ENCODE measurements around the gene GPSM1. TPM values are rescaled to one million over a fixed set of nuclear protein-coding genes. Genes with fewer than 3 reads are reported as not detected.

Gene GPSM1
- total RNA-seq, 1 donor from 2014 or later: 1.9 TPM

GRCh38 chr9:136407911-136408310 lies 80.6 kb downstream of the GPSM1 start:
- Mint-ChIP-seq H3K36me3 (ENCODE audit: low read depth) (peaks cover 47% of the 10 kb centered on the region), H3K4me3 (peak overlapping the region; percentile 38), H3K9me3 (no peaks in the 10 kb centered on the region), H3K4me1 (peaks cover 65% of the 10 kb centered on the region), H3K27ac (no peak overlapping the region), H3K27me3 (no peaks in the 10 kb centered on the region)
- ATAC-seq (ENCODE audit: low read depth): no peak
- ChIA-PET CTCF (no interaction called here), POLR2A (no interaction called here)
- no peak for TF ChIP-seq CTCF (IDR thresholded peaks at IDR 0.05)
- intact Hi-C loops (cut with micrococcal nuclease): loop anchor here (10.0 kb wide), 1 partner anchor 163 kb away; the partner anchor contains the start of gene QSOX2
- DNase-seq: no peak

Other genes with a start within 250 kb of the GPSM1 start
- 1.5 and 1.6 TPM in 2 replicates for gene NACC2, start 232.2 kb upstream of the GPSM1 start, total RNA-seq
- 23.3 and 23.4 TPM in 2 replicates for gene TMEM250, start 208.7 kb upstream of the GPSM1 start, total RNA-seq
- gene LHX3, start 122.4 kb upstream of the GPSM1 start, total RNA-seq: 0.17 TPM in 1 of 2 replicates, not detected in the other
- 43.3 and 49.1 TPM in 2 replicates for gene QSOX2, start 81.7 kb upstream of the GPSM1 start, total RNA-seq
- gene CCDC187, start 23.4 kb upstream of the GPSM1 start, total RNA-seq: 0.51 and 0.69 TPM in 2 replicates
- gene DNLZ, start 36.2 kb downstream of the GPSM1 start, total RNA-seq: 27.1 and 28.9 TPM in 2 replicates
- gene CARD9, start 46.1 kb downstream of the GPSM1 start, total RNA-seq: 0.83 and 0.89 TPM in 2 replicates
- 20.0 and 22.2 TPM in 2 replicates for gene SNAPC4, start 72.6 kb downstream of the GPSM1 start, total RNA-seq
- 89.4 and 101 TPM in 2 replicates for gene ENTR1, start 83.1 kb downstream of the GPSM1 start, total RNA-seq
- 67.2 and 75.3 TPM in 2 replicates for gene PMPCA, start 83.1 kb downstream of the GPSM1 start, total RNA-seq
- 22.8 and 26.6 TPM in 2 replicates for gene INPP5E, start 112.3 kb downstream of the GPSM1 start, total RNA-seq
- gene SEC16A, start 155.5 kb downstream of the GPSM1 start, total RNA-seq: 74.0 and 78.8 TPM in 2 replicates
- 24.9 and 26.6 TPM in 2 replicates for gene NOTCH1, start 218.5 kb downstream of the GPSM1 start, total RNA-seq